ENCODE measurements around the gene POC1A. TPM values are rescaled to one million over a fixed set of nuclear protein-coding genes. Genes with fewer than 3 reads are reported as not detected.

The POC1A gene
- total RNA-seq, 4 donors from 2014 or later = 0.84 to 3.1 (median 2.4) TPM

- Histone ChIP-seq H3K27me3 (no peaks in the 10 kb centered on the region), H3K4me3 (no peak overlapping the region), H3K4me1 (peaks cover 0 to 91% (median 55%) of the 10 kb centered on the region in 4 donors), H3K27ac (peak overlapping the region in 2 of 4 donors; percentile 38 to 93), H3K9me3 (no peaks in the 10 kb centered on the region), H3K36me3 (peaks cover 5 to 53% (median 10%) of the 10 kb centered on the region in 3 donors)
- TF ChIP-seq EP300 (IDR thresholded peaks at IDR 0.05) = no peak
- TF ChIP-seq POLR2A (IDR thresholded peaks at IDR 0.05) = no peak
- WGBS, 2 donors = 43 to 63% methylated on average over 2 of the region's 2 CpGs
- DNase-seq (ENCODE audit: low spot score in 2 of 2) = no peak
These were observed 104.7 kb downstream of the POC1A start for GRCh38 chr3:52049503-52049902.

- Histone ChIP-seq H3K4me3 (no peak overlapping the region), H3K9me3 (no peaks in the 10 kb centered on the region), H3K4me1 (peaks cover 0 to 78% (median 35%) of the 10 kb centered on the region in 4 donors), H3K27me3 (no peaks in the 10 kb centered on the region), H3K27ac (peak overlapping the region; percentile 31 to 93 (median 64)), H3K36me3 (peaks cover 5 to 42% (median 10%) of the 10 kb centered on the region in 3 donors)
- TF ChIP-seq EP300 (IDR thresholded peaks at IDR 0.05) (peak in 1 of 2 donors; percentile 43), CTCF (IDR thresholded peaks at IDR 0.05) (no peak)
- 51 to 63% methylated on average over 8 to 20 of the region's 20 CpGs for WGBS, 2 donors
- DNase-seq (ENCODE audit: low spot score in 2 of 2) = no peak
These were observed 106.8 kb downstream of the POC1A start for GRCh38 chr3:52047295-52047960.

- peak overlapping the region in 3 of 4 donors; percentile 31 to 93 (median 91) for H3K27ac ChIP-seq
- no peaks in the 10 kb centered on the region for H3K27me3 ChIP-seq
- no peaks in the 10 kb centered on the region for H3K9me3 ChIP-seq
- 50 to 59% methylated on average over 7 of the region's 7 CpGs for WGBS, 2 donors
- H3K36me3 ChIP-seq = peaks cover 5 to 36% (median 10%) of the 10 kb centered on the region in 3 donors
- H3K4me1 ChIP-seq = peaks cover 0 to 73% (median 31%) of the 10 kb centered on the region in 4 donors
- TF ChIP-seq EP300 (IDR thresholded peaks at IDR 0.05) = no peak
- TF ChIP-seq CTCF (IDR thresholded peaks at IDR 0.05) = no peak
- TF ChIP-seq POLR2A (IDR thresholded peaks at IDR 0.05) = no peak
- no peak for DNase-seq (ENCODE audit: low spot score in 2 of 2)
- H3K4me3 ChIP-seq = no peak overlapping the region
These were observed 107.4 kb downstream of the POC1A start for GRCh38 chr3:52046902-52047239.

GRCh38 chr3:52046186-52046901, 107.9 kb downstream of the POC1A start:
- H3K4me1 ChIP-seq = peaks cover 0 to 73% (median 30%) of the 10 kb centered on the region in 4 donors
- H3K27me3 ChIP-seq = no peaks in the 10 kb centered on the region
- 25 to 56% methylated on average over 8 to 11 of the region's 12 CpGs for WGBS, 2 donors
- H3K4me3 ChIP-seq = no peak overlapping the region
- DNase-seq (ENCODE audit: low spot score in 2 of 2) = no peak
- peaks cover 5 to 31% (median 10%) of the 10 kb centered on the region in 3 donors for H3K36me3 ChIP-seq
- H3K27ac ChIP-seq = peak overlapping the region in 3 of 4 donors; percentile 31 to 93 (median 91)
- TF ChIP-seq EP300 (IDR thresholded peaks at IDR 0.05) (peak in 1 of 2 donors; percentile 17), POLR2A (IDR thresholded peaks at IDR 0.05) (no peak)
- H3K9me3 ChIP-seq = no peaks in the 10 kb centered on the region

GRCh38 chr3:52044869-52045619, 109.2 kb downstream of the POC1A start:
- Histone ChIP-seq H3K27ac (peak overlapping the region in 2 of 4 donors; percentile 91 to 93), H3K9me3 (no peaks in the 10 kb centered on the region), H3K4me1 (peaks cover 0 to 73% (median 39%) of the 10 kb centered on the region in 4 donors), H3K4me3 (no peak overlapping the region), H3K27me3 (no peaks in the 10 kb centered on the region), H3K36me3 (peaks cover 2 to 18% (median 3%) of the 10 kb centered on the region in 3 donors)
- TF ChIP-seq EP300 (IDR thresholded peaks at IDR 0.05) = no peak
- no peak for TF ChIP-seq CTCF (IDR thresholded peaks at IDR 0.05)
- no peak for TF ChIP-seq POLR2A (IDR thresholded peaks at IDR 0.05)
- WGBS, 2 donors = 92% methylated on average over 18 of the region's 18 CpGs
- DNase-seq (ENCODE audit: low spot score in 2 of 2) = no peak
